H9 (cell line): ENCODE results near the gene ATF4. TPM values are rescaled to one million over a fixed set of nuclear protein-coding genes. Genes with fewer than 3 reads are reported as not detected.
A peak's percentile ranks its signal among the peaks of the same experiment; 100 is the strongest.
"Not testable (repeated sequence)": the region's sequence is repeated elsewhere in the genome, so short reads cannot be mapped to it uniquely, and the experiment has no call there.

Experiments used
- DNase-seq: peaks from one replicate; pipeline ENCODE4 v3.0.0-alpha.2; 2017
- H2AFZ ChIP-seq: one replicate; pipeline ENCODE4 v1.6.1; 2013; ENCODE audit warnings: mild to moderate bottlenecking, low read length, control low read depth, moderate library complexity
- H2AK5ac ChIP-seq: 2 replicates; pipeline ENCODE4 v1.6.1; 2013; ENCODE audit warnings: low read length, control low read depth, mixed read lengths; ENCODE audit not compliant: insufficient read length
- H2BK120ac ChIP-seq: one replicate; pipeline ENCODE4 v1.6.1; 2013; ENCODE audit warnings: low read depth, mild to moderate bottlenecking, low read length, control low read depth, inconsistent platforms; ENCODE audit not compliant: poor library complexity, severe bottlenecking
- H2BK12ac ChIP-seq: 2 replicates; pipeline ENCODE4 v1.6.1; 2013; ENCODE audit warnings: low read length, control low read depth, mixed read lengths, low read depth; ENCODE audit not compliant: insufficient read length
- H2BK15ac ChIP-seq: 2 replicates; pipeline ENCODE4 v1.6.1; 2013; ENCODE audit warnings: low read depth, low read length, control low read depth
- H2BK20ac ChIP-seq: one replicate; pipeline ENCODE4 v1.6.1; 2013; ENCODE audit warnings: low read depth, mild to moderate bottlenecking, low read length, control low read depth, inconsistent platforms; ENCODE audit not compliant: poor library complexity, severe bottlenecking
- H2BK5ac ChIP-seq: 2 replicates; pipeline ENCODE4 v1.6.1; 2013; ENCODE audit warnings: low read length, control low read depth, mixed read lengths; ENCODE audit not compliant: insufficient read length
- H3K14ac ChIP-seq: 2 replicates; pipeline ENCODE4 v1.6.1; 2013; ENCODE audit warnings: low read length, control low read depth; ENCODE audit not compliant: insufficient read depth
- H3K18ac ChIP-seq: 2 replicates; pipeline ENCODE4 v1.6.1; 2013; ENCODE audit warnings: low read depth, mild to moderate bottlenecking, mixed read lengths, low read length, control low read depth; ENCODE audit not compliant: insufficient read length
- H3K23ac ChIP-seq: 2 replicates; pipeline ENCODE4 v1.6.1; 2013; ENCODE audit warnings: low read length, control low read depth, mixed read lengths, low read depth; ENCODE audit not compliant: insufficient read length
- H3K23me2 ChIP-seq: 2 replicates; pipeline ENCODE4 v1.6.1; 2013; ENCODE audit warnings: low read depth, mild to moderate bottlenecking, mixed read lengths, low read length, control low read depth; ENCODE audit not compliant: insufficient read length, poor library complexity, severe bottlenecking
- H3K27ac ChIP-seq: 2 replicates; pipeline ENCODE4 v1.5.1; 2013; ENCODE audit warnings: low read length, control low read depth, mixed read lengths, low read depth; ENCODE audit not compliant: insufficient read length
- H3K27me3 ChIP-seq: 2 replicates; pipeline ENCODE4 v1.6.1; 2013; ENCODE audit warnings: low read length, control low read depth, inconsistent platforms; ENCODE audit not compliant: insufficient read depth
- H3K4ac ChIP-seq: 2 replicates; pipeline ENCODE4 v1.6.1; 2013; ENCODE audit warnings: low read depth, mild to moderate bottlenecking, control low read depth, inconsistent platforms, low read length, moderate library complexity
- H3K4me1 ChIP-seq: 2 replicates; pipeline ENCODE4 v1.6.1; 2013; ENCODE audit warnings: low read length, control low read depth, inconsistent platforms; ENCODE audit not compliant: insufficient read depth
- H3K4me2 ChIP-seq: 2 replicates; pipeline ENCODE4 v1.6.1; 2013; ENCODE audit warnings: low read length, control low read depth, mixed read lengths; ENCODE audit not compliant: insufficient read length, insufficient read depth
- H3K56ac ChIP-seq: 2 replicates; pipeline ENCODE4 v1.6.1; 2013; ENCODE audit warnings: low read depth, mild to moderate bottlenecking, mixed read lengths, low read length, control low read depth; ENCODE audit not compliant: insufficient read length
- H3K79me1 ChIP-seq: 2 replicates; pipeline ENCODE4 v1.6.1; 2013; ENCODE audit warnings: low read depth, mild to moderate bottlenecking, moderate library complexity, low read length, control low read depth, inconsistent platforms; ENCODE audit not compliant: insufficient read depth, poor library complexity, severe bottlenecking
- H3K79me2 ChIP-seq: 2 replicates; pipeline ENCODE4 v1.6.1; 2013; ENCODE audit warnings: low read length, control low read depth, inconsistent platforms; ENCODE audit not compliant: insufficient read depth
- H3K9ac ChIP-seq: 2 replicates; pipeline ENCODE4 v1.6.1; 2013; ENCODE audit warnings: low read length, control low read depth, mixed read lengths; ENCODE audit not compliant: insufficient read length; ENCODE audit errors: extremely low read depth
- H3K9me3 ChIP-seq: one replicate; pipeline ENCODE4 v1.6.1; 2013; ENCODE audit warnings: low read depth, low read length, inconsistent platforms; ENCODE audit not compliant: control insufficient read depth
- H3T11ph ChIP-seq: one replicate; pipeline ENCODE4 v1.6.1; 2013; ENCODE audit warnings: mild to moderate bottlenecking, low read length, control low read depth, inconsistent platforms
- H4K20me1 ChIP-seq: one replicate; pipeline ENCODE4 v1.6.1; 2013; ENCODE audit not compliant: control insufficient read depth, insufficient read length, insufficient read depth
- H4K5ac ChIP-seq: 2 replicates; pipeline ENCODE4 v1.6.1; 2013; ENCODE audit warnings: low read depth, mild to moderate bottlenecking, mixed read lengths, low read length, control low read depth; ENCODE audit not compliant: insufficient read length
- H4K8ac ChIP-seq: replicated peaks from 2 replicates; pipeline ENCODE4 v1.6.1; 2013; ENCODE audit warnings: low read length, control low read depth, mixed read lengths, low read depth; ENCODE audit not compliant: insufficient read length
- H4K91ac ChIP-seq: 2 replicates; pipeline ENCODE4 v1.6.1; 2013; ENCODE audit warnings: low read depth, mild to moderate bottlenecking, moderate library complexity, mixed read lengths, low read length, control low read depth; ENCODE audit not compliant: insufficient read length
- H3K27ac Mint-ChIP-seq, 3 experiments: 2 replicates in 2 of 3; 3 replicates in 1 of 3; pipeline ENCODE4 v1.8.0; 2020 to 2021; ENCODE audit warnings: mixed read lengths in 3 of 3, mild to moderate bottlenecking in 1 of 3, moderate library complexity in 1 of 3
- H3K27me3 Mint-ChIP-seq: 2 replicates; pipeline ENCODE4 v1.8.0; 2021; ENCODE audit warnings: low read depth, mild to moderate bottlenecking, moderate library complexity, mixed read lengths
- H3K36me3 Mint-ChIP-seq, 3 experiments: 2 replicates in 2 of 3; 3 replicates in 1 of 3; pipeline ENCODE4 v1.8.0; 2020 to 2021; ENCODE audit warnings: low read depth in 3 of 3, mixed read lengths in 3 of 3; ENCODE audit not compliant: insufficient read depth in 1 of 3
- H3K4me1 Mint-ChIP-seq, 2 experiments: 2 replicates each; pipeline ENCODE4 v1.8.0; 2020; ENCODE audit warnings: mixed read lengths in 2 of 2
- H3K4me3 Mint-ChIP-seq, 2 experiments: 2 replicates in 1 of 2; 3 replicates in 1 of 2; pipeline ENCODE4 v1.8.0; 2020 to 2021; ENCODE audit warnings: mild to moderate bottlenecking in 2 of 2, mixed read lengths in 2 of 2, moderate library complexity in 1 of 2
- H3K9me3 Mint-ChIP-seq, 2 experiments: 2 replicates in 1 of 2; 3 replicates in 1 of 2; pipeline ENCODE4 v1.8.0; 2020; ENCODE audit warnings: mild to moderate bottlenecking in 2 of 2, mixed read lengths in 2 of 2, moderate library complexity in 1 of 2
- WGBS: extraction: QIAGEN DNeasy Blood & Tissue Kit; methylation state at CpG from one replicate; pipeline ENCODE4 v1.1.7; 2013; ENCODE audit warnings: missing lambda C conversion rate, low lambda C conversion rate, mixed read lengths; ENCODE audit not compliant: insufficient read length; ENCODE audit errors: extremely low coverage; 5-methylcytosine and 5-hydroxymethylcytosine counted together
- total RNA-seq: library from RNA; stranded (reverse); gene quantifications from 2 replicates; pipeline ENCODE4 v1.2.1, GENCODE V29; 2021

Gene ATF4
- total RNA-seq, 1 experiment from 2014 or later, result 455 TPM

- DNase-seq, H3K79me2 ChIP-seq, H2AK5ac ChIP-seq, H2BK120ac ChIP-seq, H4K91ac ChIP-seq, H2BK20ac ChIP-seq, H4K8ac ChIP-seq, H3K56ac ChIP-seq, H2AFZ ChIP-seq, H3K14ac ChIP-seq, H3K18ac ChIP-seq, H3K79me1 ChIP-seq, H4K20me1 ChIP-seq, H3K23ac ChIP-seq, H3K9ac ChIP-seq, H3K9me3 Mint-ChIP-seq, H3T11ph ChIP-seq, H2BK15ac ChIP-seq, H2BK5ac ChIP-seq, H3K4ac ChIP-seq, H4K5ac ChIP-seq, H3K27ac ChIP-seq, H3K9me3 ChIP-seq, H2BK12ac ChIP-seq, H3K27me3 ChIP-seq, H3K4me1 ChIP-seq: not testable (repeated sequence)
- peak overlapping the region; percentile 94 to 98 for H3K4me3 Mint-ChIP-seq
- H3K27ac Mint-ChIP-seq, result peak overlapping the region; percentile 31 to 100 (median 98); a peak in 4 of 7 replicates
- H3K36me3 Mint-ChIP-seq, result peaks cover 27 to 60% (median 42%) of the 10 kb centered on the region in 3 experiments
- H3K4me1 Mint-ChIP-seq, result peaks cover 27 to 29% of the 10 kb centered on the region in 2 experiments
- H3K27me3 Mint-ChIP-seq, result peaks cover 22% of the 10 kb centered on the region
- Histone ChIP-seq H3K23me2 (peaks cover 13% of the 10 kb centered on the region), H3K4me2 (peak overlapping the region; percentile 52)
- WGBS, result no CpG with 5 or more reads among the region's 5 CpGs
These were observed 1.7 kb downstream of the ATF4 start for GRCh38 chr22:39522091-39522490.
